ENCODE data around the gene TLE5.

GRCh38 chr19:3102239-3103140 lies 40.2 kb upstream of the TLE5 start:
- TF ChIP-seq MAFK (IDR thresholded peaks at IDR 0.05; ENCODE audit: partially characterized antibody) = no peak
- no peak for TF ChIP-seq CTCF (IDR thresholded peaks at IDR 0.05)
